NCI-H187 treated with DMSO at 0.1 percent for 48 hours (cell line): ENCODE results near the gene CHD9.
"Not testable (repeated sequence)": the region's sequence is repeated elsewhere in the genome, so short reads cannot be mapped to it uniquely, and the experiment has no call there.

Experiments used
- DNase-seq: peaks from one replicate; lab custom pipeline; 2025; lab: John Stamatoyannopoulos, UW

CHD9 gene

GRCh38 chr16:53045341-53046220 lies 9.2 kb upstream of the CHD9 start:
- DNase-seq: no peak

DNA sequence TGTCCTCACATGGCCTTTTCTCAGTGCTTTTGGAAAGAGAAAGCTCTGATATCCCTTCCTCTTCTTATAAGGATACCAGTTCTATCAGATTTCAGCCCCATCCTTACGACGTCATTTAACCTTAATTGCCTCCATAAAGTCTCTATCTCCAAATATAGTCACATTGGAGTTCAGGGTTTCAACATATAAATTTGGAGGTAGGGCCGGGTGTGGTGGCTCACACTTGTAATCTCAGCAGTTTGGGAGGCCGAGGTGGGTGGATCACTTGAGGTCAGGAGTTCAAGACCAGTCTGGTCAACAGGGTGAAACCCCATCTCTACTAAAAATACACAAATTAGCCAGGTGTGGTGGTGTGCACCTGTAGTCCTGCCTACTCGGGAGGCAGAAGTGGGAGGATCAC lies 7.3 kb upstream of the CHD9 start:
- not testable (repeated sequence) for DNase-seq

- no peak for DNase-seq
Measured at GRCh38 chr16:53048139-53048915, 6.5 kb upstream of the CHD9 start.

GRCh38 chr16:53051255-53051654 lies 3.5 kb upstream of the CHD9 start:
- DNase-seq: not testable (repeated sequence)

DNA sequence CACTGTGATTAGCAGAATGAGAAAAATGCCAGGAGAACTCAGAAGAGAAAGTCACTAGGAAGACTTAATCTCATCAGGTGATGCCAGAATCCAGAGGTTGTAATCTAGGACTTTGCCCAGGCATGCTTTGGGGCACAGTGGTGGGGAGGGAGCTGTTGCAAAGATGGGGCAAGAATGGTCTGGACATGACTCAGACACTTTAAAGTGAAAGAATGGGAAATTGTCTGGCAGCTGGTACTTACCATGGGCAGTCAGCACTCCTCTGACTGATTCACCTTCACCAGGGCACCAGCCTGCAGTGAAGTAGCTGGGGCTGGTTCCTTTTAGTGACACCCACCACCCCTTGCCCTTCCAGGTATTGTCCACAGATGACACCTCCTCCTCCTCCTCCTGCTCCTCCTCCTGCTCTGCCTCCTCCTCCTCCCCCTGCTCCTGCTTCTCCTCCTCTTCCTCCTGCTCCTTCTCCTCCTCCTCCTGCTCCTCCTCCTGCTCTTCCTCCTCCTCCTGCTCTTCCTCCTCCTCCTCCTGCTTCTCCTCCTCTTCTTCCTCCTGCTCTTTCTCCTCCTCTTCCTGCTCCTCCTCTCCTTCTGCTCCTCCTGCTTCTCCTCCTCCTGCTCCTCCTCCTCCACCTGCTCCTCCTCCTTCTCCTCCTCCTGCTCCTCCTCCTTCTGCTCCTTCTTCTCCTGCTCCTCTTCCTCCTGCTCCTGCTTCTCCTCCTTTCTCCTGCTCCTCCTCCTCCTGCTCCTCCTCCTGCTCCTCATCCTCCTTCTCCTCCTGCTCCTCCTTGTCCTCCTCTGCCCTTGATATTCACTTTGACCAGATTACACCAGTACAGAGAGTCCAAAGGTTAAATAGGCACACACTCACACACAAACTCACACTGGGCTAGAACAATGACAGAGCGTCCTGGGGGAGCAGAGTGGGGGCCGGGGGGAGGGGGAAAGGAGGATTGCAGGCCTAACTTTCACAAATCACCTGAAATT lies 2.0 kb upstream of the CHD9 start, which contains the start of gene CHD9NB:
CHD9NB (minus strand) TSS at position 379 of the 983 bp plus-strand sequence. CDS start 8,739 bp downstream, outside the sequence.
- no peak for DNase-seq

GRCh38 chr16:53053967-53054669 lies 673 bp upstream of the CHD9 start:
- DNase-seq: no peak

- no peak for DNase-seq
Measured at GRCh38 chr16:53055541-53056391, 975 bp downstream of the CHD9 start.

GRCh38 chr16:53056392-53056881 lies 1.6 kb downstream of the CHD9 start:
- no peak for DNase-seq

DNA sequence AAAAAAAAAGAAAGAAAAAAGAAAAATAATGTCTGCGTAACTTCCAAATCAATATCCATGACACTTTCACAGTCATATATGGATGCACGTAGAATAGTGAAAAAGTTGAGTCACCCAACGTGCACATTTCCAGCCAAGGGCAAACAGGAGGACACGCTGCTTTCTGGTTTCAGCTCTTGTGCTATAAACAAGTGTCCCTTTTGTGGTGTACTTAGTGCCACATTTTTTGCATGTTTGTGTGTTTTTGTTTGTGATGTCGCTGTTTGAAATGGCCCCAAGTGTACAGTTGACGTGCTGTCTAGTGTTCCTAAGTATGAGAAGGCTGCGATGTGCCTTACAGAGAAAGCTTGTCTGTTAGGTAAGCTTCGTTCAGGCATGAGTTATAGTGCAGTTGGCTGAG lies 2.9 kb downstream of the CHD9 start:
- DNase-seq: no peak

DNA sequence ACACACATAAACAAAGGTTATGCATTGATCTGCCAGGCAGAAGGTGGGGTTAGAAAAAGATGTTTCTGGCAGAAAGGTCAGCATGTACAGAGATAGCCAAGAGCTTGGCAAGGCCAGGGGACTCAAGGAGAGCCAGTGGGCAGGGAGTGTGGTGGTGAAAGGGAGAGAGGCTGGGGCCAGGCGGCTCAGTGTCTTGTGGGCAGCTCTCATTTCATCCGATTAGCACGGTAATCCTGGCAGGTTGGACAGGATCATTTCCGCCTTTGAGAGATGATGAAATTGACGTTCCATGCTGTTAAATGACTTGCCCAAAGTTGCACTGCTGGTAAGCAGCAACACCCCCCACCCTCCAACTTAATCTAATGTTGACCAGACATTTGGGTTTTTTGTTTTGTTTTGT lies 3.6 kb downstream of the CHD9 start:
- no peak for DNase-seq

DNA sequence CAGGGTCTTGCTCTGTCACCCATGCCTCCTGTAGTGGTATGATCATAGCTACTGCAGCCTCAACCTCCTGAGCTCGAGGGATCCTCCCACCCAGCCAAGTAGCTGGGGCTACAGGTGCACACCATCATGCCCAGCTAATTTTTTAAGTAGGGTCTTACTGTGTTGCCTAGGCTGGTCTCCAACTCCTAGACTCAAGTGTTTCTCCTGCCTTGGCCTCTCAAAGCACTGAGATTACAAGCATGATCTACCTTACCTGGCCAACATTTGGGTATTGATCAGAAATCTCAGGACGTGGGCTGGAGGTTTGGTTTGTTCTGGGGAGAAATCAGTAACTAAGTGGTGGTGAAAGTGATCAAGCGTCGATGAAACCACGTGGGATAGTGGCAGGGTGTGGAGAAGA lies 4.1 kb downstream of the CHD9 start:
- DNase-seq: no peak

GRCh38 chr16:53059672-53060071 lies 4.9 kb downstream of the CHD9 start:
- no peak for DNase-seq

GRCh38 chr16:53061256-53061655 lies 6.5 kb downstream of the CHD9 start:
- DNase-seq: no peak

DNA sequence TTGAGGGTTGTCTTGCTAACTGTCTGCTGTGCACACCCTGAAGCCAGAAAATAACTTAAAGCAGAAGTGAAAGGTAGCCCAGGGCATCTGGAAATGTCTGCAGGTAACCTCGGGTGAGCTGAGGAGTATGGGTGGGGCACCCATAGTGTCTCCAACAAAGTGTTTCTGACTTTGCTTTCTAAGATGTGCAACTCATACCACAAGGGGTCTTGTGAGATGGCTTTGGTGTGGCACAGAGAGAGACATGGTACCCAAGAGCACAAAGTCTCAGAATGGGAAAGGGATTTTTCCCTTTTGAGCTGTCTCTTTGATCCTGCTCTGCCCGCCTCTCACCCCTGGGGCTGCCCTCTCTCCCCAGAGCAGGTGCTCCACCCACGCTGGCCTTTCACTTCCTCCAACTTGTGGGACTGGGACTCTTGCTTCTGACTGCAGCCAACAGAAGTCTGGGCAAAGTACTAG lies 6.9 kb downstream of the CHD9 start:
- DNase-seq: no peak

GRCh38 chr16:53064081-53064578 lies 9.3 kb downstream of the CHD9 start:
- no peak for DNase-seq

DNA sequence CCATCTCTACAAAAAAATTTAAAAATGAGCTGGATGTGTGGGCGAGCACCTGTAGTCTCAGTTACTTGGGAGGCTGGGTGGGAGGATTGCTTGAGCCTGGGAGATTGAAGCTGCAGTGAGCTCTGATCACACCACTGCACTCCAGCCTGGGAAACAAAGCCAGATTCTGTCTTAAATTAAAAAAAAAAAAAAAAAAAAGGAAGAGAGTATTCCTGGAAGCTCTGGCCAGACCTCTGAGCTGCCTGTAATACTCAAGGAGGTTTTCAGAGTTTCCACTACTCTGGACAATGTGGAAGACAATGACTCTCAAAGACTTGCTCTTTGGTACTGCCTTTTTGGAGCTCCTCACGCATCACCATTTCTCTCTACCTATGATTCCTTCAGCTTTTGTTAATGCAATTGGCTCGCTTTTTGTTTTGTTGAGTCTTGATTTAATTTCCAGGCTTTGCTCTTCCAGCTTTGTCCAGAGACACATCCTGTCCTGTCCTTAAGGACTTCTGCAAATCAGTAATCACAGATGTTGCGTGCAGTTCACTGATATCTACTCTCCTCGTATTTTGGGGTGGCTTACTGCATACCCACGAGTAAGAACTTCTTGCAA lies 10.8 kb downstream of the CHD9 start:
- no peak for DNase-seq

GRCh38 chr16:53067675-53068074 lies 12.9 kb downstream of the CHD9 start:
- DNase-seq: no peak

- DNase-seq: no peak
Measured at GRCh38 chr16:53068423-53068833, 13.6 kb downstream of the CHD9 start.

DNA sequence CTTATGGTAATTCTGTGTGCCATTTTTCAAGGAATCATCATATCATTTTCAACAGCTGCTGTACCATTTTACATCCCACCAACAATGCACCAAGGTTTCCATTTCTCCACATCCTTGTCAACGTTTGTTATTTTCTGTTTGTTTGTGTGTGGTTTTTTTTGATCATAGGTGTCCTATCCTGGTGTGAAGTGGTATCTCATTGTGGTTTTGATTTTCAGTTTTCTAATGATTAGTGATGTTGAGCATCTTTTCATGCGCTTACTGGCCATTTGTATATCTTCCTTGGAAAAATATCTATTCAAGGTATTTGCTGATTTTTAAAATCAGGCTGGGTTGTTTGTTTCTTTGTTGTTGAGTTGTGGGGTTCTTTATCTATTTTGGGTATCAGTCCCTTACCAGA lies 15.0 kb downstream of the CHD9 start:
- no peak for DNase-seq
